H1 (cell line): Measurements from ENCODE around the gene CUL4B. TPM values are rescaled to one million over a fixed set of nuclear protein-coding genes. Genes with fewer than 3 reads are reported as not detected.

Source experiments
- CTCF ChIA-PET: fragments of 300-600 bp; sonication (Branson Sonifier 250); formaldehyde crosslinking; loops from one replicate; lab custom pipeline; 2021; ENCODE audit not compliant: partially characterized antibody; lab: Charles Lee
- POLR2A ChIA-PET: fragments of 300-600 bp; sonication (Branson Sonifier 250); formaldehyde crosslinking; loops from one replicate; lab custom pipeline; 2021; ENCODE audit warnings: inconsistent platforms; ENCODE audit not compliant: partially characterized antibody; lab: Charles Lee
- DNase-seq, 2 experiments: peaks; one replicate each; pipeline versions ENCODE4 v3.0.0 to v3.0.0-alpha.2; 2010 to 2022; ENCODE audit warnings: low spot score in 2 of 2, low read depth in 1 of 2, mixed read lengths in 1 of 2
- FAIRE-seq: peaks from 2 replicates; lab custom pipeline; 2011; peaks lifted over from hg19 to GRCh38; lab: Jason Lieb, UNC
- H2AFZ ChIP-seq: 2 replicates; pipeline ENCODE4 v1.8.1; 2012; ENCODE audit warnings: low read length, inconsistent platforms
- H2AK5ac ChIP-seq: 2 replicates; pipeline ENCODE4 v1.6.1; 2013; ENCODE audit warnings: low read depth, low read length
- H2BK120ac ChIP-seq: replicated peaks from 2 replicates; pipeline ENCODE3; 2013; ENCODE audit warnings: low read depth, low read length, inconsistent platforms
- H2BK12ac ChIP-seq: 2 replicates; pipeline ENCODE4 v1.6.1; 2013; ENCODE audit warnings: low read depth, low read length
- H2BK15ac ChIP-seq: 2 replicates; pipeline ENCODE4 v1.6.1; 2013; ENCODE audit warnings: low read length
- H2BK20ac ChIP-seq: 2 replicates; pipeline ENCODE4 v1.6.1; 2013; ENCODE audit warnings: low read length
- H2BK5ac ChIP-seq: 2 replicates; pipeline ENCODE4 v1.6.1; 2013; ENCODE audit warnings: low read depth, low read length
- H3K14ac ChIP-seq: 2 replicates; pipeline ENCODE4 v1.6.1; 2013; ENCODE audit warnings: inconsistent platforms; ENCODE audit not compliant: insufficient read length
- H3K18ac ChIP-seq: 2 replicates; pipeline ENCODE4 v1.6.1; 2013; ENCODE audit warnings: low read length; ENCODE audit errors: extremely low read depth
- H3K23ac ChIP-seq: 2 replicates; pipeline ENCODE4 v1.6.1; 2013; ENCODE audit warnings: inconsistent platforms; ENCODE audit not compliant: insufficient read length
- H3K23me2 ChIP-seq: 2 replicates; pipeline ENCODE4 v1.6.1; 2013; ENCODE audit warnings: low read depth, low read length
- H3K27ac ChIP-seq: 2 replicates; pipeline ENCODE4 v1.6.1; 2011; ENCODE audit warnings: low read depth, low read length, inconsistent platforms
- H3K27me3 ChIP-seq, 4 experiments: replicated peaks in 1 of 4; 1 replicate in 1 of 4; 2 replicates in 3 of 4; pipeline versions ENCODE4 v1.6.1 to v1.8.1; 2011 to 2013; ENCODE audit warnings: low read length in 3 of 4, mild to moderate bottlenecking in 3 of 4, inconsistent platforms in 2 of 4, mixed read lengths in 2 of 4, moderate library complexity in 1 of 4; ENCODE audit not compliant: control insufficient read depth in 3 of 4, insufficient read depth in 3 of 4; ENCODE audit errors: extremely low read depth in 1 of 4
- H3K36me3 ChIP-seq, 4 experiments: 2 replicates each; pipeline versions ENCODE4 v1.6.1 to v1.8.1; 2011 to 2013; ENCODE audit warnings: mild to moderate bottlenecking in 4 of 4, low read length in 3 of 4, moderate library complexity in 2 of 4, control low read depth in 1 of 4, inconsistent platforms in 1 of 4; ENCODE audit not compliant: insufficient read depth in 4 of 4, control insufficient read depth in 2 of 4
- H3K4ac ChIP-seq: replicated peaks from 2 replicates; pipeline ENCODE3; 2013; ENCODE audit warnings: low read length, low read depth, mixed read lengths, inconsistent platforms; ENCODE audit not compliant: insufficient read length
- H3K4me1 ChIP-seq, 4 experiments: replicated peaks in 1 of 4; 1 replicate in 1 of 4; 2 replicates in 3 of 4; pipeline versions ENCODE4 v1.6.1 to v1.8.1; 2011 to 2013; ENCODE audit warnings: low read length in 3 of 4, inconsistent platforms in 2 of 4, mixed read lengths in 1 of 4; ENCODE audit not compliant: insufficient read depth in 4 of 4, control insufficient read depth in 3 of 4
- H3K4me2 ChIP-seq, 2 experiments: 2 replicates each; pipeline versions ENCODE4 v1.6.1 to v1.8.1; 2011 to 2013; ENCODE audit warnings: low read depth in 2 of 2, low read length in 2 of 2, control low read depth in 1 of 2, inconsistent platforms in 1 of 2, mild to moderate bottlenecking in 1 of 2; ENCODE audit not compliant: insufficient read depth in 1 of 2
- H3K4me3 ChIP-seq, 4 experiments: fragments of 200-600, 300-600 bp in 1 of 4; sonication (generic), shearing (Covaris generic), sonication (Bioruptor Twin) in 1 of 4; 2 replicates each; pipeline versions ENCODE4 v1.5.1 to v1.8.1; 2011 to 2016; ENCODE audit warnings: low read length in 4 of 4, low read depth in 3 of 4, control low read depth in 2 of 4, inconsistent platforms in 2 of 4, mild to moderate bottlenecking in 2 of 4, mixed read lengths in 1 of 4, moderate library complexity in 1 of 4; ENCODE audit not compliant: insufficient read depth in 2 of 4; ENCODE audit errors: extremely low read depth in 1 of 4
- H3K56ac ChIP-seq: replicated peaks from 2 replicates; pipeline ENCODE3; 2013; ENCODE audit warnings: low read depth, mild to moderate bottlenecking, mixed read lengths, low read length, inconsistent platforms; ENCODE audit not compliant: insufficient read length
- H3K79me1 ChIP-seq: 2 replicates; pipeline ENCODE4 v1.6.1; 2013; ENCODE audit warnings: low read depth, low read length, control low read depth
- H3K79me2 ChIP-seq, 2 experiments: 2 replicates each; pipeline versions ENCODE4 v1.6.1 to v1.8.1; 2012 to 2013; ENCODE audit warnings: low read length in 2 of 2, mild to moderate bottlenecking in 2 of 2, inconsistent platforms in 1 of 2; ENCODE audit not compliant: insufficient read depth in 2 of 2, control insufficient read depth in 1 of 2
- H3K9ac ChIP-seq, 4 experiments: replicated peaks in 1 of 4; 1 replicate in 1 of 4; 2 replicates in 3 of 4; pipeline versions ENCODE4 v1.6.1 to v1.8.1; 2011 to 2013; ENCODE audit warnings: low read depth in 3 of 4, low read length in 3 of 4, control low read depth in 2 of 4, mild to moderate bottlenecking in 2 of 4, moderate library complexity in 2 of 4, inconsistent platforms in 1 of 4; ENCODE audit errors: extremely low read depth in 1 of 4
- H3K9me3 ChIP-seq, 2 experiments: 2 replicates each; pipeline versions ENCODE4 v1.6.1 to v1.8.1; 2012 to 2013; ENCODE audit warnings: mild to moderate bottlenecking in 2 of 2, moderate library complexity in 2 of 2, control low read depth in 1 of 2, inconsistent platforms in 1 of 2, low read depth in 1 of 2, low read length in 1 of 2, mixed read lengths in 1 of 2; ENCODE audit not compliant: insufficient read depth in 2 of 2
- H4K20me1 ChIP-seq, 2 experiments: replicated peaks in 1 of 2; 2 replicates each; pipeline versions ENCODE3 to v1.8.1; 2011 to 2013; ENCODE audit warnings: inconsistent platforms in 2 of 2, low read length in 2 of 2, mild to moderate bottlenecking in 1 of 2; ENCODE audit not compliant: insufficient read depth in 2 of 2, control insufficient read depth in 1 of 2
- H4K5ac ChIP-seq: 2 replicates; pipeline ENCODE4 v1.6.1; 2013; ENCODE audit warnings: low read length, low read depth, mixed read lengths, inconsistent platforms; ENCODE audit not compliant: insufficient read length
- H4K8ac ChIP-seq: 2 replicates; pipeline ENCODE4 v1.8.0; 2013; ENCODE audit warnings: mild to moderate bottlenecking, moderate library complexity, low read length, inconsistent platforms; ENCODE audit not compliant: insufficient read depth; ENCODE audit errors: extremely low read depth
- H4K91ac ChIP-seq: replicated peaks from 2 replicates; pipeline ENCODE3; 2013; ENCODE audit warnings: low read length, mixed read lengths, inconsistent platforms; ENCODE audit not compliant: insufficient read length
- ATF2 ChIP-seq: IDR thresholded peaks from 2 replicates; pipeline ENCODE4 v1.6.1; 2012; ENCODE audit warnings: low read length, inconsistent platforms
- CTCF ChIP-seq, 3 experiments: IDR thresholded peaks; 1 replicate in 2 of 3; 2 replicates in 1 of 3; pipeline versions ENCODE4 v1.5.1 to v1.6.1; 2011; ENCODE audit warnings: low read length in 3 of 3, mild to moderate bottlenecking in 3 of 3, inconsistent platforms in 2 of 3, low read depth in 1 of 3, moderate library complexity in 1 of 3; ENCODE audit not compliant: insufficient read depth in 1 of 3; ENCODE audit errors: control extremely low read depth in 1 of 3
- POLR2AphosphoS5 ChIP-seq: IDR thresholded peaks from 2 replicates; pipeline ENCODE4 v1.6.1; 2011; ENCODE audit warnings: low read depth, low read length
- RAD21 ChIP-seq, 2 experiments: IDR thresholded peaks in 1 of 2; conservative IDR thresholded peaks in 1 of 2; 2 replicates each; pipeline ENCODE4 v1.6.1; 2011; ENCODE audit warnings: low read depth in 2 of 2, low read length in 2 of 2, improper control_type of control experiment in 1 of 2, inconsistent platforms in 1 of 2, mild to moderate bottlenecking in 1 of 2, moderate library complexity in 1 of 2
- RFX5 ChIP-seq: IDR thresholded peaks from 2 replicates; pipeline ENCODE4 v1.6.1; 2011; ENCODE audit warnings: low read depth, low read length, improper control_type of control experiment, borderline replicate concordance
- SRF ChIP-seq: IDR thresholded peaks from 2 replicates; pipeline ENCODE4 v1.6.1; 2011; ENCODE audit warnings: mild to moderate bottlenecking, low read depth, low read length, moderate library complexity
- SUZ12 ChIP-seq: fragments of 200-600 bp; sonication (generic); IDR thresholded peaks from 2 replicates; pipeline ENCODE4 v1.6.1; 2012; ENCODE audit warnings: mild to moderate bottlenecking, inconsistent platforms, low read length, moderate library complexity, mixed read lengths
- TAF1 ChIP-seq: IDR thresholded peaks from 2 replicates; pipeline ENCODE4 v1.6.1; 2011; ENCODE audit warnings: mild to moderate bottlenecking, low read depth, low read length
- TCF12 ChIP-seq: IDR thresholded peaks from 2 replicates; pipeline ENCODE4 v1.6.1; 2011; ENCODE audit warnings: low read depth, mild to moderate bottlenecking, low read length
- polyA plus RNA-seq, 7 experiments: library from polyadenylated mRNA; depleted of rRNA in 3 of 7; stranded (reverse) in 5 of 7; unstranded in 2 of 7; fragments of >200 nt in 5 of 7; fragments of 200-250 nt in 2 of 7; gene quantifications; 1 replicate in 5 of 7; 2 replicates in 1 of 7; 4 replicates in 1 of 7; pipeline versions ENCODE4 v1.2.1 to v1.2.3, GENCODE V29; 2011 to 2013; ENCODE audit warnings: missing spikeins in 2 of 7, mixed read lengths in 2 of 7
- total RNA-seq: library from RNA; stranded (reverse); fragmentation: NEBNext Ultra II Directional; extraction: Animal tissue kit (Norgen Biotek cat#: 25700); gene quantifications from 2 replicates; pipeline ENCODE4 v1.2.1, GENCODE V29; 2021
- TF ChIP-seq, protein P1 (sequence below): IDR thresholded peaks from 2 replicates; pipeline ENCODE4 v1.6.1; 2011; ENCODE audit warnings: low read depth, mild to moderate bottlenecking, low read length; ENCODE audit not compliant: insufficient read depth

Gene CUL4B
- total and polyA plus RNA-seq, 2 of the 8 experiments (the other 6 are each of a cell fraction or from before 2014, with no cell fraction given) = 11.7 to 44.0 TPM

- no peaks in the 10 kb centered on the region for H3K23me2 ChIP-seq
- TF ChIP-seq CTCF (IDR thresholded peaks at IDR 0.05; ENCODE audit: control extremely low read depth in 1 of 3, insufficient read depth in 1 of 3, low read depth in 1 of 3, low read length in 3 of 3) (no peak), TCF12 (no peak), SUZ12 (no peak), ATF2 (no peak), SRF (no peak), TAF1 (no peak), POLR2AphosphoS5 (no peak), RAD21 (IDR thresholded peaks at IDR 0.05 in 1 of 2, conservative IDR thresholded peaks at IDR 0.05 in 1 of 2; ENCODE audit: low read depth in 2 of 2, low read length in 2 of 2) (no peak), RFX5 (no peak)
- TF ChIP-seq, protein P1, sequence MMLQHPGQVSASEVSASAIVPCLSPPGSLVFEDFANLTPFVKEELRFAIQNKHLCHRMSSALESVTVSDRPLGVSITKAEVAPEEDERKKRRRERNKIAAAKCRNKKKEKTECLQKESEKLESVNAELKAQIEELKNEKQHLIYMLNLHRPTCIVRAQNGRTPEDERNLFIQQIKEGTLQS = no peak
Observed at GRCh38 chrX:120568035-120568434, 7.3 kb upstream of the CUL4B start.

More at GRCh38 chrX:120568035-120568434, 7.3 kb upstream of the CUL4B start:
- FAIRE-seq (no peak), DNase-seq (no peak)
- H2AK5ac ChIP-seq = no peak overlapping the region
- no peak overlapping the region for H3K27ac ChIP-seq
- no peak overlapping the region for H3K4ac ChIP-seq
- H3K23ac ChIP-seq = no peak overlapping the region
- no peak overlapping the region for H3K56ac ChIP-seq
- no peak overlapping the region for H2BK12ac ChIP-seq
- H3K9ac ChIP-seq = no peak overlapping the region
- H3K79me1 ChIP-seq = no peaks in the 10 kb centered on the region
- H3K27me3 ChIP-seq = no peaks in the 10 kb centered on the region
- H2AFZ ChIP-seq = no peak overlapping the region
- POLR2A ChIA-PET = no interaction called here
- no peaks in the 10 kb centered on the region for H3K9me3 ChIP-seq
- no peaks in the 10 kb centered on the region for H3K36me3 ChIP-seq
- no peaks in the 10 kb centered on the region for H3K4me1 ChIP-seq
- CTCF ChIA-PET = interaction anchor here (0.6 kb wide), 1 partner anchor 186 kb away, joined by 3 read pairs; no protein-coding TSS in a partner anchor
- no peaks in the 10 kb centered on the region for H4K20me1 ChIP-seq
- no peak overlapping the region for H4K5ac ChIP-seq
- no peaks in the 10 kb centered on the region for H3K79me2 ChIP-seq
- no peak overlapping the region for H2BK15ac ChIP-seq
- no peak overlapping the region for H2BK5ac ChIP-seq
- no peak overlapping the region for H3K4me3 ChIP-seq
- H3K18ac ChIP-seq = no peak overlapping the region
- H4K8ac ChIP-seq = no peak overlapping the region
- no peak overlapping the region for H4K91ac ChIP-seq
- H2BK20ac ChIP-seq = no peak overlapping the region
- no peak overlapping the region for H2BK120ac ChIP-seq
- H3K14ac ChIP-seq = no peak overlapping the region
- no peak overlapping the region for H3K4me2 ChIP-seq
